ENCODE data around the gene FMN2.

FMN2 gene

DNA sequence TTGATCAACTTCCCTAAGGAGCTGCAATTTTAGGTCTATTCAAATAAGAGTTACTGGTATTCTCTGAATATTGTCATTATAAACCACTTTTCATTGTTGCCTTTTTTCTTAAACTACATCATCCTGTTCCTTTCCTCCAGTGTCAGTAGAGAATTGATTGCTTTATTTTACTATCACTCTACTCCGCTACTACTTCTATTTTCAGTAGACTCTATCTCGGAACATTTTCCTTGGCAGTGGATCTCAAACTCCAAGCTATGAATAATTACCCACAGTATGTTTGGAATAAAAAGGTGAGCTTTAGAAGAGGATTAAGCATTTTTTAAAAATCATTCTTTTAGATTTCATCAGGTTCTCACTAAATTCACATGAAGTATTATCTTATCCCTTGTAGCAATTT lies 295.4 kb downstream of the FMN2 start:
- Histone ChIP-seq H3K27ac (no peak overlapping the region), H3K4me3 (ENCODE audit: low read depth, low read length) (no peak overlapping the region), H3K4me1 (no peaks in the 10 kb centered on the region), H3K27me3 (ENCODE audit: control insufficient read depth, insufficient read depth, low read length) (no peaks in the 10 kb centered on the region), H3K4me2 (ENCODE audit: low read length) (no peak overlapping the region), H3K9ac (no peak overlapping the region), H2AFZ (no peak overlapping the region), H3K9me3 (ENCODE audit: control insufficient read depth, low read length) (no peaks in the 10 kb centered on the region), H3K79me2 (no peaks in the 10 kb centered on the region), H3K36me3 (ENCODE audit: control insufficient read depth, insufficient read depth, low read length) (no peaks in the 10 kb centered on the region)
- TF ChIP-seq, protein P1, sequence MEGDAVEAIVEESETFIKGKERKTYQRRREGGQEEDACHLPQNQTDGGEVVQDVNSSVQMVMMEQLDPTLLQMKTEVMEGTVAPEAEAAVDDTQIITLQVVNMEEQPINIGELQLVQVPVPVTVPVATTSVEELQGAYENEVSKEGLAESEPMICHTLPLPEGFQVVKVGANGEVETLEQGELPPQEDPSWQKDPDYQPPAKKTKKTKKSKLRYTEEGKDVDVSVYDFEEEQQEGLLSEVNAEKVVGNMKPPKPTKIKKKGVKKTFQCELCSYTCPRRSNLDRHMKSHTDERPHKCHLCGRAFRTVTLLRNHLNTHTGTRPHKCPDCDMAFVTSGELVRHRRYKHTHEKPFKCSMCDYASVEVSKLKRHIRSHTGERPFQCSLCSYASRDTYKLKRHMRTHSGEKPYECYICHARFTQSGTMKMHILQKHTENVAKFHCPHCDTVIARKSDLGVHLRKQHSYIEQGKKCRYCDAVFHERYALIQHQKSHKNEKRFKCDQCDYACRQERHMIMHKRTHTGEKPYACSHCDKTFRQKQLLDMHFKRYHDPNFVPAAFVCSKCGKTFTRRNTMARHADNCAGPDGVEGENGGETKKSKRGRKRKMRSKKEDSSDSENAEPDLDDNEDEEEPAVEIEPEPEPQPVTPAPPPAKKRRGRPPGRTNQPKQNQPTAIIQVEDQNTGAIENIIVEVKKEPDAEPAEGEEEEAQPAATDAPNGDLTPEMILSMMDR (IDR thresholded peaks at IDR 0.05): no peak

DNA sequence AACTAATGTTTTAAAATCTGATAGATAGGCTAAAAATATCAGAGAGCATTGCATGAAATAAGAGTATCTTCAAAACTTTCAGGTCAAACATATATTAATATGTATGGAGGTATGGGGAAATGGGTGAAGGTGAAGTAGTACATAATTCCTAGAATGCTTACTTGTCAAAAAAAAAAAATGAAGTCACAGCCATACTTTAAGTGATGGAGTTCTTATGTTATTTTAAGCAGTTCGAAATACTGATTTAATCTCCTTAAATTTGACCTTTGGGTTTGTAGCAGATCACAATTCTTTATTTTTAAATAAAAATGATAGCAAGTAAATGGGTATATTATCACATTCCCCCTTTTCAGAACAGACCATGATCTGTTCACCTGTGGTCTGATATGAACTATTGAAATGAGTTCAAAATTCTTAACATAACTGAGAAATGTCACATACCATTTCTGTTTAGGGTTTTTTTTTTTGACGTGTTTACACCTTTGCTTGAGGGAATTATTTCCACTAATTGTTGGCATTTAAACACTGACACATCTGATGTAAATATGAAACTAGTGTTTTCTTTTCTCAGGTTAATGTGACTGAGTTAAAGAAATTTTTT lies 300.1 kb downstream of the FMN2 start:
- TF ChIP-seq, protein P1 (IDR thresholded peaks at IDR 0.05): no peak
- Histone ChIP-seq H3K79me2 (no peaks in the 10 kb centered on the region), H3K4me1 (no peaks in the 10 kb centered on the region), H3K9me3 (ENCODE audit: control insufficient read depth, low read length) (no peaks in the 10 kb centered on the region), H3K27ac (no peak overlapping the region), H3K4me3 (ENCODE audit: low read depth, low read length) (no peak overlapping the region), H3K4me2 (ENCODE audit: low read length) (no peak overlapping the region), H3K27me3 (ENCODE audit: control insufficient read depth, insufficient read depth, low read length) (no peaks in the 10 kb centered on the region), H3K36me3 (ENCODE audit: control insufficient read depth, insufficient read depth, low read length) (no peaks in the 10 kb centered on the region), H3K9ac (no peak overlapping the region), H2AFZ (no peak overlapping the region)

DNA sequence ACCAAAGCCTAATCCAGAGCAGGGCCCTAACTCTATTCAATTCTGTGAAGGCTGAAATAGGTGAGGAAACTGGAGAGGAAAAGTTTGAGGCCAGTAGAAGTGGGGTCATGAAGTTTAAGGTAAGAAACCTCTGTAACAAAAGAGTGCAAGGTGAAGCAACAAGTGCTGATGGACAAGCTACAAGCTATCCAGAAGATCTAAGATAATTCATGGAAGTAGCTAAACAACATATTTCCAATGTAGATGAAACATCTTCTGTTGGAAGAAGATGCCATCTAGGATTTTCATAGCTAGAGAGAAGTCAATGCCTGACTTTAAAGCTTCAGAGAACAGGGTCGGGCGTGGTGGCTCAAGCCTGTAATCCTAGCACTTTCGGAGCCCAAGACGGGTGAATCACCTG lies 302.7 kb downstream of the FMN2 start:
- TF ChIP-seq, protein P1 (IDR thresholded peaks at IDR 0.05): no peak
- H3K79me2 ChIP-seq: no peaks in the 10 kb centered on the region
- H2AFZ ChIP-seq: no peak overlapping the region
- no peak overlapping the region for H3K4me2 ChIP-seq (ENCODE audit: low read length)
- H3K36me3 ChIP-seq (ENCODE audit: control insufficient read depth, insufficient read depth, low read length): no peaks in the 10 kb centered on the region
- H3K27me3 ChIP-seq (ENCODE audit: control insufficient read depth, insufficient read depth, low read length): no peaks in the 10 kb centered on the region
- no peak overlapping the region for H3K27ac ChIP-seq
- peaks cover 3% of the 10 kb centered on the region for H3K4me1 ChIP-seq
- H3K9ac ChIP-seq: no peak overlapping the region
- no peaks in the 10 kb centered on the region for H3K9me3 ChIP-seq (ENCODE audit: control insufficient read depth, low read length)
- no peak overlapping the region for H3K4me3 ChIP-seq (ENCODE audit: low read depth, low read length)

DNA sequence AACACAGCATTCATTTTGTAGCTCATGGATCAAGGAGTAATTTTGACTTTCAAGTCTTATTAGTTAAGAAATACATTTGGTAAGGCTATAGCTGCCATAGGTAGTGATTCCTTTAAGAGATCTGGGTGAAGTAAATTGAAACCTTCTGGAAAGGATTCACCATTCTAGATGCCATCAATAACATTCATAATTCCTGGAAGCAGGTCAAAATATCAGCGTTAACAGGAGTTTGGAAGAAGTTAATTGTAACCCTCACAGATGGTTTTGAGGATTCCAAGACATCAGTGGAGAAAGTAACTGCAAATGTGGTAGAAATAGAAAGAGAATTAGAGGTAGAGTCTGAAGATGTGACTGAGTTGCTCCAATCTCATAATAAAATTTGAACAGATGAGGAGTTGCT lies 303.7 kb downstream of the FMN2 start:
- TF ChIP-seq, protein P1 (IDR thresholded peaks at IDR 0.05): no peak
- Histone ChIP-seq H3K9me3 (ENCODE audit: control insufficient read depth, low read length) (no peaks in the 10 kb centered on the region), H3K9ac (no peak overlapping the region), H3K36me3 (ENCODE audit: control insufficient read depth, insufficient read depth, low read length) (no peaks in the 10 kb centered on the region), H3K27ac (no peak overlapping the region), H3K4me2 (ENCODE audit: low read length) (no peak overlapping the region), H3K27me3 (ENCODE audit: control insufficient read depth, insufficient read depth, low read length) (no peaks in the 10 kb centered on the region), H2AFZ (no peak overlapping the region), H3K79me2 (no peaks in the 10 kb centered on the region), H3K4me1 (peaks cover 3% of the 10 kb centered on the region), H3K4me3 (ENCODE audit: low read depth, low read length) (no peak overlapping the region)

DNA sequence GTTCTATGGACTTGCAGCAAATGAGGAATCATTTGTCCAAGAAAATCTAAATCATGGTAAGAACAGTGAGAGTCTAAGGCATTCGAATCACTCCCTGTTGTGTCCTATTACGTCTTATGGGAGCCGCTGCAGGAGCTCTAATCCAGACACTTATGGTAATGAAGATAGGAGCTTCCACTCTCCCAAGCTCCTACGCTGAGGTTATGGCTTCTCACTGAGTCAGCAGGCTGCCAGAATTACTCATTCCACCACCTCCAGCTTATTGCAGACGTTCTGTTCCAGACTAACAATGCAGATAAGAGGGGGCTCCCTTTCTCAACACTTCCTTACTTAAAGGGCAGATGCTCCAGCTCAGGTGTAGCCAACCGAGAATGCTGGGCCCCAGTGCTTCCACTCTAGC lies 307.7 kb downstream of the FMN2 start:
- no peak overlapping the region for H3K4me2 ChIP-seq (ENCODE audit: low read length)
- no peaks in the 10 kb centered on the region for H3K36me3 ChIP-seq (ENCODE audit: control insufficient read depth, insufficient read depth, low read length)
- H3K79me2 ChIP-seq: no peaks in the 10 kb centered on the region
- no peaks in the 10 kb centered on the region for H3K9me3 ChIP-seq (ENCODE audit: control insufficient read depth, low read length)
- H3K9ac ChIP-seq: no peak overlapping the region
- H3K27me3 ChIP-seq (ENCODE audit: control insufficient read depth, insufficient read depth, low read length): no peaks in the 10 kb centered on the region
- H3K4me3 ChIP-seq (ENCODE audit: low read depth, low read length): no peak overlapping the region
- no peak overlapping the region for H3K27ac ChIP-seq
- H2AFZ ChIP-seq: no peak overlapping the region
- TF ChIP-seq, protein P1 (IDR thresholded peaks at IDR 0.05): no peak
- peaks cover 3% of the 10 kb centered on the region for H3K4me1 ChIP-seq
